Measurements from ENCODE around the gene WNT7B. TPM values are rescaled to one million over a fixed set of nuclear protein-coding genes. Genes with fewer than 3 reads are reported as not detected.

Gene WNT7B
- total RNA-seq, 1 experiment from 2014 or later = 0.33 TPM

- Mint-ChIP-seq H3K27me3 (ENCODE audit: low read depth) (no peaks in the 10 kb centered on the region), H3K4me3 (no peak overlapping the region), H3K36me3 (no peaks in the 10 kb centered on the region), H3K9me3 (no peaks in the 10 kb centered on the region), H3K27ac (no peak overlapping the region), H3K4me1 (no peaks in the 10 kb centered on the region)
- ChIA-PET POLR2A (no interaction called here), CTCF (interaction anchor here (1.2 kb wide), 1 partner anchor 76 kb away, joined by 3 read pairs; no protein-coding TSS in a partner anchor)
- ATAC-seq (no peak), DNase-seq (ENCODE audit: low spot score) (no peak)
- no peak for TF ChIP-seq TEAD1 (CRISPR knock-in tag; IDR thresholded peaks at IDR 0.05)
- 0 out of 2 replicates have a peak, but pooled peaks have one; percentile 39 for TF ChIP-seq RELA (CRISPR knock-in tag; IDR thresholded peaks at IDR 0.05; ENCODE audit: borderline replicate concordance)
These were observed 45.9 kb downstream of the WNT7B start for GRCh38 chr22:45931042-45931441.

GRCh38 chr22:45930324-45930723, 46.6 kb downstream of the WNT7B start:
- Mint-ChIP-seq H3K27me3 (ENCODE audit: low read depth) (no peaks in the 10 kb centered on the region), H3K4me1 (no peaks in the 10 kb centered on the region), H3K9me3 (no peaks in the 10 kb centered on the region), H3K4me3 (no peak overlapping the region), H3K27ac (no peak overlapping the region), H3K36me3 (no peaks in the 10 kb centered on the region)
- ChIA-PET POLR2A (no interaction called here), CTCF (interaction anchor here (1.2 kb wide), 1 partner anchor 76 kb away, joined by 3 read pairs; no protein-coding TSS in a partner anchor)
- DNase-seq (ENCODE audit: low spot score) (no peak), ATAC-seq (no peak)
- TF ChIP-seq IRF2 (CRISPR knock-in tag; IDR thresholded peaks at IDR 0.05; ENCODE audit: borderline replicate concordance, low read depth) (no peak), ZNF416 (CRISPR knock-in tag; IDR thresholded peaks at IDR 0.05) (no peak), SMAD4 (CRISPR knock-in tag; IDR thresholded peaks at IDR 0.05) (no peak), PRDM15 (CRISPR knock-in tag; IDR thresholded peaks at IDR 0.05) (no peak), USF1 (CRISPR knock-in tag; IDR thresholded peaks at IDR 0.05) (no peak), AFF4 (CRISPR knock-in tag; IDR thresholded peaks at IDR 0.05; ENCODE audit: borderline replicate concordance) (no peak), HMGXB4 (CRISPR knock-in tag; IDR thresholded peaks at IDR 0.05) (no peak), E2F4 (CRISPR knock-in tag; IDR thresholded peaks at IDR 0.05; ENCODE audit: borderline replicate concordance, low read depth) (no peak), TEAD4 (CRISPR knock-in tag; IDR thresholded peaks at IDR 0.05) (no peak), CBFB (CRISPR knock-in tag; IDR thresholded peaks at IDR 0.05; ENCODE audit: low read depth) (no peak), ARID4B (CRISPR knock-in tag; IDR thresholded peaks at IDR 0.05; ENCODE audit: borderline replicate concordance) (no peak), HMGA2 (CRISPR knock-in tag; IDR thresholded peaks at IDR 0.05) (no peak), ZSCAN18 (CRISPR knock-in tag; IDR thresholded peaks at IDR 0.05) (no peak)
